ENCODE data around the gene SLCO4A1.

SLCO4A1 gene

DNA sequence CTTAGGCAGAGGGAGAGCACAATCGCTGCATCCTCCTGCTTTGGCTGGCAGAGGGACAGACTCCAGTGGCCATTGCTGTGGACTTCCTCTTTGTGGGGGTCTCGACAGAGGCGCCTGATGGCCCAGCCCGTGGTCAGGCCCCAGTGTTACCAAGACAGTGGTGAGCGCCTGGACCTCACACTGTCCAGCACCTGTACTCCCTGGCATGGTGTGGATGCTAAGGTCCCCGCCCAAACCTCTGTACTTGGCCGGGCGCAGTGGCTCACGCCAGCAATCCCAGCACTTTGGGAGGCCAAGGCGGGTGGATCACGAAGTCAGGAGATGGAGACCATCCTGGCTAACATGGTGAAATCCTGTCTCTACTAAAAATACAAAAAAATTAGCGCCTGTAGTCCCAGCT is 64.0 kb downstream of the SLCO4A1 start:
- Histone ChIP-seq H3K27ac (no peak overlapping the region), H3K4me3 (no peak overlapping the region)
- no peak for DNase-seq (ENCODE audit: low spot score)
- TF ChIP-seq, protein P1, sequence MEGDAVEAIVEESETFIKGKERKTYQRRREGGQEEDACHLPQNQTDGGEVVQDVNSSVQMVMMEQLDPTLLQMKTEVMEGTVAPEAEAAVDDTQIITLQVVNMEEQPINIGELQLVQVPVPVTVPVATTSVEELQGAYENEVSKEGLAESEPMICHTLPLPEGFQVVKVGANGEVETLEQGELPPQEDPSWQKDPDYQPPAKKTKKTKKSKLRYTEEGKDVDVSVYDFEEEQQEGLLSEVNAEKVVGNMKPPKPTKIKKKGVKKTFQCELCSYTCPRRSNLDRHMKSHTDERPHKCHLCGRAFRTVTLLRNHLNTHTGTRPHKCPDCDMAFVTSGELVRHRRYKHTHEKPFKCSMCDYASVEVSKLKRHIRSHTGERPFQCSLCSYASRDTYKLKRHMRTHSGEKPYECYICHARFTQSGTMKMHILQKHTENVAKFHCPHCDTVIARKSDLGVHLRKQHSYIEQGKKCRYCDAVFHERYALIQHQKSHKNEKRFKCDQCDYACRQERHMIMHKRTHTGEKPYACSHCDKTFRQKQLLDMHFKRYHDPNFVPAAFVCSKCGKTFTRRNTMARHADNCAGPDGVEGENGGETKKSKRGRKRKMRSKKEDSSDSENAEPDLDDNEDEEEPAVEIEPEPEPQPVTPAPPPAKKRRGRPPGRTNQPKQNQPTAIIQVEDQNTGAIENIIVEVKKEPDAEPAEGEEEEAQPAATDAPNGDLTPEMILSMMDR (IDR thresholded peaks at IDR 0.05) = no peak

DNA sequence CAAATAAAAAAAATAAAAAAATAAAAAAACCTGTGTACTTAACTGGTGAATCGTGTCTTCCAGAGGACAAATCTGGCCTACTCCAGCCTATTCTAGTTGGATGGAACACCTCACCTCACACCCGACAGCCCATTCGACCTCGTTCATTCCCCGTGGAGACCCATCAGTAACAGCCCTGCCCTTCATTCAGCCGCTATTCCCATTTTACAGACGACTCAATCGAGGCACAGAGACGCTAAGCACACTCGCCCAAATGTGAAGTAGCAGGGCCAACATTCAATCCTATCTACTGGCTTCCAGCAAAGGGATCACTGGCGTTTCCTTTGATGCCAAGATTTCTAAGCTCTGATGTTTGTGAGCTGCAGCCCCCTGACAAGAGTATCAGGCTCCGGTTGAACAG is 64.6 kb downstream of the SLCO4A1 start:
- H3K4me3 ChIP-seq = no peak overlapping the region
- H3K27ac ChIP-seq = no peak overlapping the region
- DNase-seq (ENCODE audit: low spot score) = no peak
- TF ChIP-seq, protein P1 (IDR thresholded peaks at IDR 0.05) = no peak

DNA sequence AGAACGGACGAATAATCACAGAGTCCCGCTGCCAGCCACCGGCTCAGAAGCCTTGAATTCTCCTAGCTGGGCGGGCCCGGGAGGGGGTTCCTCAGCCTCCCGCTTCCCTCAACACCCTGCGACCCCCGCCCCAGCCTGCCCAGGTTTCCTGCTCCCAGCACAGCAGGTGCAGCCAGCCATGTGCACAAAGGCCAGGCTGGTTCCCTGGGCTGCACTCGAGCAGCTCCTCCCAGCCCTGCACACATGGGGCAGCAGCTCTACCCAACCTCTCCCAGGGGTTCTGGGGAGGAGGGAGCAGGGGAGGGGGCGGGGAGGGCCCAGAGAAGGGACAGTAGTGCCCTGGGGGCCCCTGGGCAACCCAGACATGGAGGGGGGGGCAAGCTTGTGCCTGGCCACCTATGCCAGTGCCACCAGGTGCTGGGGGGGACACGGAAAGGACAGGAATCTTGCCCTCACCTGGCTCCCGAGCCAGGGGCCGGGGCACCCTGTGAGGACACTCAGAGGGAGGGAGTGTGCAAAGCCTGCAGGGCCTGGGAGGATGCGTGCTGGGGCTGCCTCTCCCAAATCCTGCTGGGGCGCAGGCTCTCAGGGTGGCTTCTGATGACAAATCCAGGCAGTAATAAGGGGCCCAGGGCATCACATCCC is 65.1 kb downstream of the SLCO4A1 start:
- H3K27ac ChIP-seq = no peak overlapping the region
- TF ChIP-seq, protein P1 (IDR thresholded peaks at IDR 0.05) = no peak

DNA sequence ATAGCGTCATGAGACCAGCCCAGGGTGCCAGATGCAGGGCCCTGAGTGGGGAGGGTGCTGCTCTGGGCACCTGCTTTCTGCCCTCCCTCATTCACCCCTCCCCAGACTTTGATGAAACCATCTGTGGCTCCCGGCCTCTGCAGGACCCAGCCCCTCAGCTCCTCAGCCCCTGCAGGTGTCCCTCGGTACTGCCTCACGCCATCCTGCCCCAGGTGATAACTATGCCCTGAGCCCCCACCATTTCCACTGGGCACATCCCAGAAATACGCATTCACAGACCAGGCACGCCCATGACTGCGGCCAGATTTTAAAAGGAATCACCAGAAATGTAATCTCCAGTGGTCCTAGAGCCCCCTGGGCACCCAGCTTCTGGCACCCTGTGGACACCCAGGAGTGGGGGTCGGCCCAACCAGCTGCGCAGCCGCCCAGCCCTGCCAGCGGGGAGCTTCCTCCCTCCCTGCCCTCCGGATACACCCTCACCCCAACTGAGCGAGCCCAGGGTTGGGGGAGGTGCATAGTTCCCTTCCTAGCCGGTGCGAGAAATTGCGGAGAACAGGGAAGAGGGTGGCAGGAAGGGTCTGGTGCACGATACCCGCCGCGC is 65.7 kb downstream of the SLCO4A1 start:
- TF ChIP-seq, protein P1 (IDR thresholded peaks at IDR 0.05) = no peak
- H3K27ac ChIP-seq = no peak overlapping the region
- DNase-seq (ENCODE audit: low spot score) = no peak
- H3K4me3 ChIP-seq = no peak overlapping the region

More for the DNA sequence above, 65.1 kb downstream of the SLCO4A1 start:
- DNase-seq (ENCODE audit: low spot score) = no peak
- H3K4me3 ChIP-seq = no peak overlapping the region

DNA sequence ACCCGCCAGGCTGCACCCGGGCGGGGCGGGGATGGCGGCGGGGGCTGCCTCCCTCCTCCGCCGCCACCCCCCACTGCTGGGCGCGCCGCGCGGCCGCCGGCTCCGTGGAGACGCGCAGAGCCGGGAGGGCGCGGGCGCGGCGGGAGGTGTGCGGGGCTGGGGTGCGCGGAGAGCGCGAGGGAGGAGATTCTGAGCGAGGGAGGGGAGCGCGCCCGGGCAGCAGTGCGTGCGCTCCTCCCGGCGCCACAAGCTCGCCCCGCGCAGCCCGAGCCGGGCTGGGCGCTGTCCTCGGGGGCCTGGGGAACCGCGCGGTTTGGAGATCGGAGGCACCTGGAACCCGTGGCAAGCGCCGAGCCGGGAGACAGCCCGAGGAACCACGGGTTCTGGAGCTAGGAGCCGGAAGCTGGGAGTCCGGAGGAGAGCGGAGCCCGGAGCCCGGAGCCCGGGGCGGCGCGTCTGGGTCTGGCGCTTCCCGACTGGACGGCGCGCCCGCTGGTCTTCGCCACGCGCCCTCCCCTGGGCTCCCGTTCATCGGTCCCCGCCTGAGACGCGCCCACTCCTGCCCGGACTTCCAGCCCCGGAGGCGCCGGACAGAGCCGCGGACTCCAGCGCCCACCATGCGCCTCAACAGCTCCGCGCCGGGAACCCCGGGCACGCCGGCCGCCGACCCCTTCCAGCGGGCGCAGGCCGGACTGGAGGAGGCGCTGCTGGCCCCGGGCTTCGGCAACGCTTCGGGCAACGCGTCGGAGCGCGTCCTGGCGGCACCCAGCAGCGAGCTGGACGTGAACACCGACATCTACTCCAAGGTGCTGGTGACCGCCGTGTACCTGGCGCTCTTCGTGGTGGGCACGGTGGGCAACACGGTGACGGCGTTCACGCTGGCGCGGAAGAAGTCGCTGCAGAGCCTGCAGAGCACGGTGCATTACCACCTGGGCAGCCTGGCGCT is 66.6 kb downstream of the SLCO4A1 start, which contains the start of gene NTSR1:
TSS of gene NTSR1 (plus strand) at position 246 of the 946 bp plus-strand sequence. CDS start at position 618, 372 bp downstream.
- no peak within 1 kb of the TSS for H3K4me3 ChIP-seq
- no peak within 1 kb of the TSS for H3K27ac ChIP-seq
- no peak for DNase-seq (ENCODE audit: low spot score)
- TF ChIP-seq, protein P1 (IDR thresholded peaks at IDR 0.05) = no peak

DNA sequence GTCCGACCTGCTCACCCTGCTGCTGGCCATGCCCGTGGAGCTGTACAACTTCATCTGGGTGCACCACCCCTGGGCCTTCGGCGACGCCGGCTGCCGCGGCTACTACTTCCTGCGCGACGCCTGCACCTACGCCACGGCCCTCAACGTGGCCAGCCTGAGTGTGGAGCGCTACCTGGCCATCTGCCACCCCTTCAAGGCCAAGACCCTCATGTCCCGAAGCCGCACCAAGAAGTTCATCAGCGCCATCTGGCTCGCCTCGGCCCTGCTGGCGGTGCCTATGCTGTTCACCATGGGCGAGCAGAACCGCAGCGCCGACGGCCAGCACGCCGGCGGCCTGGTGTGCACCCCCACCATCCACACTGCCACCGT is 67.2 kb downstream of the SLCO4A1 start:
- Histone ChIP-seq H3K27ac (no peak overlapping the region), H3K4me3 (no peak overlapping the region)
- no peak for DNase-seq (ENCODE audit: low spot score)

More for the DNA sequence above, 67.2 kb downstream of the SLCO4A1 start:
- TF ChIP-seq, protein P1 (IDR thresholded peaks at IDR 0.05) = no peak
